ENCODE data around the gene KLHL15. TPM values are rescaled to one million over a fixed set of nuclear protein-coding genes. Genes with fewer than 3 reads are reported as not detected.

The KLHL15 gene
- total RNA-seq, 1 experiment from 2014 or later: 12.0 TPM

DNA sequence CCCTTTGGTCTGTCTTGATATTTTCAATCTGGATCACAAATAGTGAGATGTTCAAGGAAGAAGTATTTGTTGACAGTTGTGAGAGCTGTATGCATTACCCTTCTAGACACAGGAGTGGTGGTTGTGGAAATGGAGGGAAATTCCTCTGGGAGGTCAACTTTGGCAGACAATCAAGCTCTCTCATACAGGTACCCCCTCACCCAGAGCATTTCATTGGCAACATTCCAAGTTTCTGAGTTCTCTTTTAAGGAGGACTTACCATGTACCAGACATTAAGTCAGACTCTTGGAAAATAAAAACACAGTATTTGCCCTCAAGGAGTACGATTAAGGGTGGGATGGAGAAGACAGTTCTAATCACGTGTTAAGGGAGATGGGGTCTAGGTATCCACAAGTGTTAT lies 45.3 kb downstream of the KLHL15 start:
- Histone ChIP-seq H3K9me3 (ENCODE audit: low read depth, low read length, poor library complexity, severe bottlenecking) (no peaks in the 10 kb centered on the region), H3K4me1 (ENCODE audit: insufficient read depth, low read length, poor library complexity, severe bottlenecking) (no peaks in the 10 kb centered on the region), H3K4me3 (ENCODE audit: low read depth, low read length, poor library complexity, severe bottlenecking) (no peak overlapping the region), H3K36me3 (ENCODE audit: insufficient read depth, low read length, poor library complexity, severe bottlenecking) (peaks cover 5% of the 10 kb centered on the region), H3K27ac (ENCODE audit: low read depth, low read length, poor library complexity, severe bottlenecking) (no peak overlapping the region), H3K27me3 (replicated peaks; ENCODE audit: insufficient read depth, low read depth, low read length, poor library complexity) (peaks cover 14% of the 10 kb centered on the region)
- TF ChIP-seq, protein P1, sequence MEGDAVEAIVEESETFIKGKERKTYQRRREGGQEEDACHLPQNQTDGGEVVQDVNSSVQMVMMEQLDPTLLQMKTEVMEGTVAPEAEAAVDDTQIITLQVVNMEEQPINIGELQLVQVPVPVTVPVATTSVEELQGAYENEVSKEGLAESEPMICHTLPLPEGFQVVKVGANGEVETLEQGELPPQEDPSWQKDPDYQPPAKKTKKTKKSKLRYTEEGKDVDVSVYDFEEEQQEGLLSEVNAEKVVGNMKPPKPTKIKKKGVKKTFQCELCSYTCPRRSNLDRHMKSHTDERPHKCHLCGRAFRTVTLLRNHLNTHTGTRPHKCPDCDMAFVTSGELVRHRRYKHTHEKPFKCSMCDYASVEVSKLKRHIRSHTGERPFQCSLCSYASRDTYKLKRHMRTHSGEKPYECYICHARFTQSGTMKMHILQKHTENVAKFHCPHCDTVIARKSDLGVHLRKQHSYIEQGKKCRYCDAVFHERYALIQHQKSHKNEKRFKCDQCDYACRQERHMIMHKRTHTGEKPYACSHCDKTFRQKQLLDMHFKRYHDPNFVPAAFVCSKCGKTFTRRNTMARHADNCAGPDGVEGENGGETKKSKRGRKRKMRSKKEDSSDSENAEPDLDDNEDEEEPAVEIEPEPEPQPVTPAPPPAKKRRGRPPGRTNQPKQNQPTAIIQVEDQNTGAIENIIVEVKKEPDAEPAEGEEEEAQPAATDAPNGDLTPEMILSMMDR (conservative IDR thresholded peaks at IDR 0.05; ENCODE audit: low read depth, low read length): no peak
- no peak for TF ChIP-seq EZH2 (IDR thresholded peaks at IDR 0.05; ENCODE audit: borderline replicate concordance, low read depth, low read length, poor library complexity, severe bottlenecking)
- intact Hi-C loops (cut with micrococcal nuclease; ENCODE audit: unreplicated experiment): no loop called here
- DNase-seq (ENCODE audit: low spot score): no peak
- BruUV-seq (replicated peaks): no TSS peak
- POLR2A ChIA-PET (ENCODE audit: low non-redundant PET): no interaction called here
- CTCF ChIA-PET: no interaction called here

DNA sequence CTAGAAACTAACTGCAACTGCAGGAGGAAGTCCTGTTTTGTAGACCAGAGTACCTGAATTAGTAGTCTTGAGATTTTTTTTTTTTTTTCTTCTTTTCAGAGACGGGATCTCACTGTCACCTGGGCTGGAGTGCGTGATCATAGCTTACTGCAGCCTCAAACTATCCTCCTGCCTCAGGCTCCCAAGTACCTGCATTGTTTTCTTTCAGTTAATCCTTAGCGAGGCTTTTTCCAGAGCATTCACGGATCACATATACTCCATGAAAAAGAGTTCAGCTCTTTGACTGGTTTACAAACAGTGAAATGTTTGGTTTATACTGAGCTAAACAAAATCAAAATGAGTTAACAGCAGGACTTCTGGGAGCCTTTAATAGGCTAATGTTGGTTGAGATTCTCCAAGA lies 45.8 kb downstream of the KLHL15 start:
- BruUV-seq (replicated peaks): no TSS peak
- H3K27me3 ChIP-seq (replicated peaks; ENCODE audit: insufficient read depth, low read depth, low read length, poor library complexity): peaks cover 9% of the 10 kb centered on the region
- H3K27ac ChIP-seq (ENCODE audit: low read depth, low read length, poor library complexity, severe bottlenecking): no peak overlapping the region
- ChIA-PET POLR2A (ENCODE audit: low non-redundant PET) (no interaction called here), CTCF (no interaction called here)
- no peak overlapping the region for H3K4me3 ChIP-seq (ENCODE audit: low read depth, low read length, poor library complexity, severe bottlenecking)
- H3K9me3 ChIP-seq (ENCODE audit: low read depth, low read length, poor library complexity, severe bottlenecking): no peaks in the 10 kb centered on the region
- DNase-seq (ENCODE audit: low spot score): no peak
- H3K4me1 ChIP-seq (ENCODE audit: insufficient read depth, low read length, poor library complexity, severe bottlenecking): no peaks in the 10 kb centered on the region
- peaks cover 5% of the 10 kb centered on the region for H3K36me3 ChIP-seq (ENCODE audit: insufficient read depth, low read length, poor library complexity, severe bottlenecking)
- no peak for TF ChIP-seq EZH2 (IDR thresholded peaks at IDR 0.05; ENCODE audit: borderline replicate concordance, low read depth, low read length, poor library complexity, severe bottlenecking)
- TF ChIP-seq, protein P1 (conservative IDR thresholded peaks at IDR 0.05; ENCODE audit: low read depth, low read length): no peak
- intact Hi-C loops (cut with micrococcal nuclease; ENCODE audit: unreplicated experiment): no loop called here

DNA sequence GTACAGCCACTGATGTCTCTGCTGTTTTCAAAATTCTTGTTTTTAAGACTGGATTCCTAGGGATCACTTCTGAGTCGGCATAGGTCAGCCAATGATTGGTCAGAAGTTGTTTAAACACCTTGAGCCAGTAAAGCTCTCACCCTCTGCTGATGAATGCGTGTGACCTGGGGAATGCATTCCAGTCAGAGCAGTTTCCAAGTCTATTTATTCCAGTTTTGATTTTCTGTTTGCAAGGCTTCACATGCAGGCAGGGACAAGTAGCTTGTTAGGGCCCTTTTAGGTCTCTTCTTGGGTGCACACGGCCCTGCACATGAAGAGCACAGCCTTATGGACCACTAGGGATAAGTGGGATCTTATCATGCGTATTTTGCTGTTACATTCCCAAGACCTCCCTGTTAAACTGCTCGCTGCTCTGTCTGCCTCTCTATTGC lies 47.0 kb downstream of the KLHL15 start:
- CTCF ChIA-PET: interaction anchor here (0.6 kb wide), 1 partner anchor 44 kb away, joined by 3 read pairs; no protein-coding TSS in a partner anchor
- H3K4me1 ChIP-seq (ENCODE audit: insufficient read depth, low read length, poor library complexity, severe bottlenecking): no peaks in the 10 kb centered on the region
- H3K9me3 ChIP-seq (ENCODE audit: low read depth, low read length, poor library complexity, severe bottlenecking): no peaks in the 10 kb centered on the region
- no TSS peak for BruUV-seq (replicated peaks)
- POLR2A ChIA-PET (ENCODE audit: low non-redundant PET): no interaction called here
- H3K36me3 ChIP-seq (ENCODE audit: insufficient read depth, low read length, poor library complexity, severe bottlenecking): peaks cover 2% of the 10 kb centered on the region
- TF ChIP-seq, protein P1 (conservative IDR thresholded peaks at IDR 0.05; ENCODE audit: low read depth, low read length): no peak
- TF ChIP-seq EZH2 (IDR thresholded peaks at IDR 0.05; ENCODE audit: borderline replicate concordance, low read depth, low read length, poor library complexity, severe bottlenecking): no peak
- no peak for DNase-seq (ENCODE audit: low spot score)
- H3K4me3 ChIP-seq (ENCODE audit: low read depth, low read length, poor library complexity, severe bottlenecking): no peak overlapping the region
- intact Hi-C loops (cut with micrococcal nuclease; ENCODE audit: unreplicated experiment): no loop called here
- H3K27ac ChIP-seq (ENCODE audit: low read depth, low read length, poor library complexity, severe bottlenecking): no peak overlapping the region
- H3K27me3 ChIP-seq (replicated peaks; ENCODE audit: insufficient read depth, low read depth, low read length, poor library complexity): peaks cover 4% of the 10 kb centered on the region
